Hepatocyte (in vitro differentiated cells): Measurements from ENCODE around the gene ZFP30.

ENCODE experiments used
- EZH2 ChIP-seq: fragments of 200-600 bp; sonication (generic); IDR thresholded peaks from 2 replicates; pipeline ENCODE4 v1.6.1; 2016; ENCODE audit warnings: antibody characterized with exemption, mild to moderate bottlenecking, borderline replicate concordance
- EZH2phosphoT487 ChIP-seq: fragments of 200-600 bp; sonication (generic); IDR thresholded peaks from one replicate; pipeline ENCODE4 v1.6.1; 2018; ENCODE audit warnings: antibody characterized with exemption, mild to moderate bottlenecking, low read depth, moderate library complexity; ENCODE audit not compliant: unreplicated experiment, severe bottlenecking
- TF ChIP-seq, protein P1 (sequence below): fragments of 200-600 bp; sonication (generic); IDR thresholded peaks from 2 replicates; pipeline ENCODE4 v1.5.1; 2016; ENCODE audit warnings: antibody characterized with exemption, mild to moderate bottlenecking; ENCODE audit not compliant: poor library complexity

DNA sequence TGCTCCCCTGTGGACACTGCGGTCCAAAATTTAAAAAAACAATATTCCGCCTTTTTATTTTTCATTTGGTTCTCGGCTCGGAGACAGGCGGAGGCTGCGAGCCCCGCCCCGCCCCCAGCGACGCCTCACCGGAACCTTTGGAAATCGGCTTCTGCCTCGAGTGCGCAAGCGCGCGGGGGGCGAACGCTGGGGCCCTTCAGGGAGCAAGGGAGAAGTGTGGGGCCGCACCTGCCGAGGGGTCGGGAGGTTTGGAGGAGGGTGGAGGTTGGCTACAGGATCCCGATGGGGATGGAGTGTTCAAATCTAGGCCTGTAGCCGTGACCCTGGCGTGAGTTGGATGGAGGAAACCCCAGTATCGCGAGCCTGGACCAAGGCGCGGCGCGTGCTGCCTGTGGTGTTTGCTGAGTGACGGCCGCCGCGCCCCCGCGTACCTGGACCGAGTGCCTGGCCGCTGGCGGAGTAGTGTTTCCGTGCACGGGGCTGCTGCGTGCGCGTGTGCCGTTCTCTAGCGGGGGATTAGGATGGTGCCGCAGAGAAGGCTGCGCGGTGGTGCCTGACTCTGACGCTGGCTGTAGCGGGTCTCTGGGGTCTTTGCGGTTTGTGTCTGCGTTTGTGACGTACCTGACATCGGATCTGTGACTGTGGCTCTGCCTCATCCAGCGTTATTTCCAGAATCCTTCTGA lies 565 bp upstream of the ZFP30 start:
- TF ChIP-seq, protein P1, sequence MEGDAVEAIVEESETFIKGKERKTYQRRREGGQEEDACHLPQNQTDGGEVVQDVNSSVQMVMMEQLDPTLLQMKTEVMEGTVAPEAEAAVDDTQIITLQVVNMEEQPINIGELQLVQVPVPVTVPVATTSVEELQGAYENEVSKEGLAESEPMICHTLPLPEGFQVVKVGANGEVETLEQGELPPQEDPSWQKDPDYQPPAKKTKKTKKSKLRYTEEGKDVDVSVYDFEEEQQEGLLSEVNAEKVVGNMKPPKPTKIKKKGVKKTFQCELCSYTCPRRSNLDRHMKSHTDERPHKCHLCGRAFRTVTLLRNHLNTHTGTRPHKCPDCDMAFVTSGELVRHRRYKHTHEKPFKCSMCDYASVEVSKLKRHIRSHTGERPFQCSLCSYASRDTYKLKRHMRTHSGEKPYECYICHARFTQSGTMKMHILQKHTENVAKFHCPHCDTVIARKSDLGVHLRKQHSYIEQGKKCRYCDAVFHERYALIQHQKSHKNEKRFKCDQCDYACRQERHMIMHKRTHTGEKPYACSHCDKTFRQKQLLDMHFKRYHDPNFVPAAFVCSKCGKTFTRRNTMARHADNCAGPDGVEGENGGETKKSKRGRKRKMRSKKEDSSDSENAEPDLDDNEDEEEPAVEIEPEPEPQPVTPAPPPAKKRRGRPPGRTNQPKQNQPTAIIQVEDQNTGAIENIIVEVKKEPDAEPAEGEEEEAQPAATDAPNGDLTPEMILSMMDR = no peak
- TF ChIP-seq EZH2 (no peak), EZH2phosphoT487 (no peak)
